Endodermal cell (in vitro differentiated cells): ENCODE results near the gene ARHGAP26. TPM values are rescaled to one million over a fixed set of nuclear protein-coding genes. Genes with fewer than 3 reads are reported as not detected.

Experiments
- DNase-seq: peaks from one replicate; pipeline ENCODE4 v3.0.0-alpha.2; 2017
- H3K27ac ChIP-seq: 2 replicates; pipeline ENCODE4 v1.5.1; 2013; ENCODE audit warnings: mild to moderate bottlenecking, low read depth, low read length, moderate library complexity
- H3K27me3 ChIP-seq: 2 replicates; pipeline ENCODE4 v1.6.1; 2013; ENCODE audit warnings: mild to moderate bottlenecking, low read length, moderate library complexity; ENCODE audit not compliant: insufficient read depth, control insufficient read depth, poor library complexity, severe bottlenecking
- H3K36me3 ChIP-seq: 2 replicates; pipeline ENCODE4 v1.7.0; 2013; ENCODE audit warnings: mild to moderate bottlenecking, low read length, moderate library complexity; ENCODE audit not compliant: control insufficient read depth, insufficient read depth
- H3K4me1 ChIP-seq: one replicate; pipeline ENCODE4 v1.7.0; 2013; ENCODE audit warnings: low read length; ENCODE audit not compliant: control insufficient read depth, insufficient read depth
- H3K4me3 ChIP-seq: 2 replicates; pipeline ENCODE4 v1.5.1; 2013; ENCODE audit warnings: mild to moderate bottlenecking, low read length, moderate library complexity
- H3K9ac ChIP-seq: 2 replicates; pipeline ENCODE4 v1.6.1; 2013; ENCODE audit warnings: mild to moderate bottlenecking, low read length, moderate library complexity; ENCODE audit not compliant: poor library complexity, severe bottlenecking; ENCODE audit errors: extremely low read depth
- H3K9me3 ChIP-seq: 2 replicates; pipeline ENCODE4 v1.6.1; 2013; ENCODE audit warnings: mild to moderate bottlenecking, low read length, moderate library complexity; ENCODE audit not compliant: control insufficient read depth
- H3K27ac Mint-ChIP-seq: 2 replicates; pipeline ENCODE4 v1.8.0; 2020; ENCODE audit warnings: mixed read lengths
- H3K27me3 Mint-ChIP-seq: 2 replicates; pipeline ENCODE4 v1.8.0; 2021; ENCODE audit warnings: mild to moderate bottlenecking, mixed read lengths; ENCODE audit not compliant: insufficient read depth
- H3K36me3 Mint-ChIP-seq: 2 replicates; pipeline ENCODE4 v1.8.0; 2020; ENCODE audit warnings: low read depth, mixed read lengths
- H3K4me1 Mint-ChIP-seq: 2 replicates; pipeline ENCODE4 v1.8.0; 2020; ENCODE audit warnings: mixed read lengths
- H3K4me3 Mint-ChIP-seq: 2 replicates; pipeline ENCODE4 v1.8.0; 2020; ENCODE audit warnings: mild to moderate bottlenecking, moderate library complexity, mixed read lengths
- H3K9me3 Mint-ChIP-seq: 2 replicates; pipeline ENCODE4 v1.8.0; 2020; ENCODE audit warnings: mild to moderate bottlenecking, mixed read lengths
- CTCF ChIP-seq: fragments of 200-600 bp; sonication (generic); conservative IDR thresholded peaks from 2 replicates; pipeline ENCODE4 v1.5.0; 2021; ENCODE audit warnings: antibody characterized with exemption, mild to moderate bottlenecking
- WGBS, 2 experiments: methylation state at CpG; one replicate each; pipeline versions ENCODE4 v1.1.5 to v1.1.7; 2013; ENCODE audit warnings: missing lambda C conversion rate in 2 of 2, mixed read lengths in 1 of 2; ENCODE audit not compliant: insufficient coverage in 1 of 2, insufficient read length in 1 of 2; 5-methylcytosine and 5-hydroxymethylcytosine counted together
- total RNA-seq, 2 donors: library from RNA; stranded (reverse); fragmentation: NEBNext Ultra II Directional in 1 of 2; extraction: Animal tissue kit (Norgen Biotek cat#: 25700) in 1 of 2; gene quantifications; 2 replicates in 1 of 2; 3 replicates in 1 of 2; pipeline ENCODE4 v1.2.1, GENCODE V29; 2021

The ARHGAP26 gene
- total RNA-seq, 2 donors from 2014 or later = 49.2 to 60.5 TPM

DNA sequence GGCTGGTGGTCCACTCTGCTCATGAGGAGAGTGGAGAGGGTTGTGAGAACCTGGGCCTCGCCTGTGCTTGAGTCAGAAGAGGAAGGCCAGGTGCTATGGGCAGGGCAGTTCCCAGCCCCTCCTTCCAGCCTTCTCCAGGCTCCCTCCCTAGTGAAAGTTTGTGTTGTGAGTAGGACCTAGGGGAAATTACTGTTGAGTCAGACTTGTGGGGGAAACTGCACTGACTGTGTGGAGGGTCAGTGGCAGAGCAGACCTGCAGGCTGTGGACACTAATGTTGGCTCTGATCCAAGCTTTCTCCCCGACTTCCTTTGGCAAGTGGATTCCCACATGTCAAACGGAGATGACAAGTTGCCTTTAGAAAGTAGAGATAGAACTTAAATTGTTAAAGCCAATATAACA is 102.6 kb downstream of the ARHGAP26 start:
- no peak for DNase-seq
- no peak for TF ChIP-seq CTCF
- no peaks in the 10 kb centered on the region for H3K4me1 ChIP-seq
- no peaks in the 10 kb centered on the region for H3K9me3 ChIP-seq
- Mint-ChIP-seq H3K27ac (no peak overlapping the region), H3K36me3 (peaks cover 5% of the 10 kb centered on the region), H3K27me3 (no peaks in the 10 kb centered on the region), H3K4me1 (peaks cover 30% of the 10 kb centered on the region), H3K4me3 (no peak overlapping the region), H3K9me3 (no peaks in the 10 kb centered on the region)
- no peak overlapping the region for H3K9ac ChIP-seq
- no peak overlapping the region for H3K4me3 ChIP-seq
- H3K27me3 ChIP-seq = no peaks in the 10 kb centered on the region
- no peaks in the 10 kb centered on the region for H3K36me3 ChIP-seq
- H3K27ac ChIP-seq = no peak overlapping the region
- 80% methylated on average over 3 of the region's 3 CpGs; no CpG with 5 or more reads in 1 of the 2 experiments for WGBS, 2 experiments

DNA sequence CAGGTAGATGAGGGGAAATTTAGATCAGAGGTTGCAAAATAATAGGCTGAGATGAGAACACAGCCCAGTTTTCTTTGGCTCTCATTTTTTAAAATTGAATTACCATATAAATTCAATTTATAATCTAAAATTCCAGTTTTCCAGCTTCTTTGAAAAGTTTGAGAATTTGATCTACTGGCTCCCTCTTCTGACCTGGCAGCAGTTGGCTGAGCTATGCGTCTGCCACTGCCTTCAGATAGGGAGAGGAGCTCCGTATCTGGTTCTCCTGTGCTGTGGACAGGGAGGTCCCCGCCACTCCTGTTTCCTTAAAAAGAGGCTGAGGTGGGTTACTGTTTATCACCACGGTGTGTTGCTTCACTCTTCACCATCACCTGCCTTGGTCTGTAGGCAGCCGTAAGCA is 103.7 kb downstream of the ARHGAP26 start:
- Mint-ChIP-seq H3K27ac (no peak overlapping the region), H3K9me3 (no peaks in the 10 kb centered on the region), H3K4me1 (peaks cover 19% of the 10 kb centered on the region), H3K27me3 (no peaks in the 10 kb centered on the region), H3K4me3 (no peak overlapping the region), H3K36me3 (peaks cover 5% of the 10 kb centered on the region)
- WGBS, 2 experiments = 86 to 95% methylated on average over 3 to 5 of the region's 5 CpGs
- Histone ChIP-seq H3K27ac (no peak overlapping the region), H3K4me1 (no peaks in the 10 kb centered on the region), H3K4me3 (no peak overlapping the region), H3K27me3 (no peaks in the 10 kb centered on the region), H3K36me3 (no peaks in the 10 kb centered on the region), H3K9ac (no peak overlapping the region), H3K9me3 (no peaks in the 10 kb centered on the region)
- peak; percentile 48 for TF ChIP-seq CTCF
- DNase-seq = no peak

DNA sequence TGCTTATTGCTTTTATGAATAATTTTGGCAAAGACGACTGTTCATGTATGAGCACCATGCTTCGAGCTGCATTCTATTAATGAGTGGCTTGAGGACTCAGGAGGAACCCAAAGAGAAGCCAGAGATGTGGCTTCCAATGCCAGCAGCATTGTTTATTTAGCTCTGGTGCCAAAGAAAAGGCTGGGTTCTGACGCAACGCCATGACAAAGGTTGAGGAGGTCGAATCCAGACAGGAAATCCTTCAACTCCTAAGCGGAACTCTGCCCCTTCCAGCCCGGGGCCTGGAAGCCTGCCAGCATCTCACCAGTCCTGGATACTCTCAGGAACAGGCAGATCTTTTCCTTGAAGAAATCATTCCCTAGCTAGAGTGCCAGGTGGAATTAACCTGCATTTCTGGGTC is 104.4 kb downstream of the ARHGAP26 start:
- no peak overlapping the region for H3K4me3 Mint-ChIP-seq
- no peaks in the 10 kb centered on the region for H3K36me3 ChIP-seq

More for the DNA sequence above, 104.4 kb downstream of the ARHGAP26 start:
- H3K4me3 ChIP-seq = no peak overlapping the region
- H3K9me3 ChIP-seq = no peaks in the 10 kb centered on the region
- TF ChIP-seq CTCF = no peak
- no peaks in the 10 kb centered on the region for H3K27me3 ChIP-seq
- Mint-ChIP-seq H3K27ac (no peak overlapping the region), H3K27me3 (no peaks in the 10 kb centered on the region), H3K4me1 (peaks cover 19% of the 10 kb centered on the region), H3K9me3 (no peaks in the 10 kb centered on the region), H3K36me3 (peaks cover 7% of the 10 kb centered on the region)
- no peak for DNase-seq
- no peaks in the 10 kb centered on the region for H3K4me1 ChIP-seq
- no peak overlapping the region for H3K9ac ChIP-seq
- H3K27ac ChIP-seq = no peak overlapping the region
- WGBS, 2 experiments = 91 to 94% methylated on average over 7 of the region's 7 CpGs
